GM19468 (cell line): ENCODE results near the gene SMC5.
"Not testable (repeated sequence)": the region's sequence is repeated elsewhere in the genome, so short reads cannot be mapped to it uniquely, and the experiment has no call there.

Experiments used
- ATAC-seq: cut with Tn5 transposase; IDR thresholded peaks from one replicate; pipeline ENCODE4 v1.9.1; 2021; ENCODE audit warnings: mild to moderate bottlenecking, moderate library complexity, moderate number of reproducible peaks; ENCODE audit not compliant: unreplicated experiment; ENCODE audit errors: extremely low read depth

SMC5 gene

GRCh38 chr9:70401241-70401640 lies 142.5 kb downstream of the SMC5 start:
- ATAC-seq: not testable (repeated sequence)

GRCh38 chr9:70402213-70402612 lies 143.4 kb downstream of the SMC5 start:
- ATAC-seq: no peak

- no peak for ATAC-seq
These were observed 144.4 kb downstream of the SMC5 start for GRCh38 chr9:70403166-70403565.

GRCh38 chr9:70403618-70404025 lies 144.8 kb downstream of the SMC5 start:
- ATAC-seq: no peak

GRCh38 chr9:70404261-70404660 lies 145.5 kb downstream of the SMC5 start:
- ATAC-seq: no peak
